ENCODE measurements around the gene ATP6V0E2.

The ATP6V0E2 gene

DNA sequence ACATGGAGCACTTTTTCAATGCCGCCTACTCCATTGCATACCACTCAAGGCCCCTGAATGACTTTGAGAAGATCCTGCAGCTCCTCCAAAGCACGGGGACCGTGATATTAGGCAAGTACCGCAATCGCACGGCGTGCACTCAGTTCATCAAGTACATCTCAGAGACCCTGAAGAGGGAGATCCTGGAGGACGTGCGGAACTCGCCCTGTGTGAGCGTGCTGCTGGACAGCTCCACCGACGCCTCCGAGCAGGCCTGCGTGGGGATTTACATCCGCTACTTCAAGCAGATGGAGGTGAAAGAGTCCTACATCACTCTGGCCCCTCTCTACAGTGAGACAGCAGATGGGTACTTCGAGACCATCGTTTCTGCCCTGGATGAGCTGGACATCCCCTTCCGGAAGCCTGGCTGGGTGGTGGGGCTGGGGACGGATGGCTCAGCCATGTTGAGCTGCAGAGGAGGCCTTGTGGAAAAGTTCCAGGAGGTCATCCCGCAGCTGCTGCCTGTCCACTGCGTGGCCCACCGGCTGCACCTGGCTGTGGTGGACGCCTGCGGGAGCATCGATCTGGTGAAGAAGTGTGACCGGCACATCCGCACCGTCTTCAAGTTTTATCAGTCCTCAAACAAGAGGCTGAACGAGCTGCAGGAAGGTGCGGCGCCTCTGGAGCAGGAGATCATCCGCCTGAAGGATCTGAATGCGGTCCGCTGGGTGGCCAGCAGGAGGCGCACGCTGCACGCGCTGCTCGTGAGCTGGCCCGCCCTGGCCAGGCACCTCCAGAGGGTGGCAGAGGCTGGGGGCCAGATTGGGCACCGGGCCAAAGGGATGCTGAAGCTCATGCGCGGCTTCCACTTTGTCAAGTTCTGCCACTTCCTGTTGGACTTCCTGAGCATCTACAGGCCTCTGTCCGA is 12.7 kb upstream of the ATP6V0E2 start:
- Histone ChIP-seq H2BK15ac (ENCODE audit: low read length) (no peak overlapping the region), H3K4ac (ENCODE audit: low read length) (no peak overlapping the region), H2BK12ac (ENCODE audit: low read length) (no peak overlapping the region), H3K4me3 (ENCODE audit: low read length in 2 of 2) (no peak overlapping the region), H2BK120ac (ENCODE audit: low read depth, low read length) (no peak overlapping the region), H3K79me1 (ENCODE audit: low read depth, low read length) (peaks cover 2% of the 10 kb centered on the region), H3K9ac (ENCODE audit: low read depth, low read length, poor library complexity) (no peak overlapping the region), H3K27ac (replicated peaks; ENCODE audit: low read length) (no peak overlapping the region), H2AK5ac (ENCODE audit: low read depth, low read length) (no peak overlapping the region), H3K14ac (ENCODE audit: low read length) (no peak overlapping the region), H3K4me2 (ENCODE audit: insufficient read depth, low read length, poor library complexity, severe bottlenecking) (no peak overlapping the region), H4K91ac (ENCODE audit: low read depth, low read length, poor library complexity) (no peak overlapping the region), H4K8ac (ENCODE audit: low read depth, low read length) (no peak overlapping the region), H2AFZ (ENCODE audit: low read length) (no peak overlapping the region), H3K4me1 (ENCODE audit: control insufficient read depth in 2 of 2, insufficient read depth in 1 of 2, low read depth in 1 of 2, low read length in 2 of 2) (no peaks in the 10 kb centered on the region), H3K36me3 (replicated peaks in 1 of 2; ENCODE audit: control insufficient read depth in 2 of 2, insufficient read depth in 2 of 2, low read length in 2 of 2) (peaks cover 5 to 61% of the 10 kb centered on the region in 2 donors), H2BK5ac (ENCODE audit: low read length) (no peak overlapping the region), H3K27me3 (ENCODE audit: control insufficient read depth in 3 of 3, insufficient read depth in 3 of 3, low read depth in 1 of 3, low read length in 3 of 3) (no peaks in the 10 kb centered on the region), H3K23ac (ENCODE audit: low read depth, low read length, poor library complexity) (peak overlapping the region; percentile 70), H3K18ac (ENCODE audit: low read length) (no peak overlapping the region), H3K9me3 (replicated peaks in 1 of 2; ENCODE audit: control insufficient read depth in 2 of 2, insufficient read depth in 1 of 2, low read depth in 1 of 2, low read length in 2 of 2) (no peaks in the 10 kb centered on the region)
- no peak for DNase-seq (ENCODE audit: low spot score)
- no CpG with 5 or more reads among the region's 45 CpGs for WGBS, 2 donors (ENCODE audit: extremely low coverage in 2 of 2, insufficient read length in 2 of 2, insufficient replicate concordance in 1 of 2)

- Histone ChIP-seq H3K23ac (ENCODE audit: low read depth, low read length, poor library complexity) (peak overlapping the region; percentile 70), H3K36me3 (replicated peaks in 1 of 2; ENCODE audit: control insufficient read depth in 2 of 2, insufficient read depth in 2 of 2, low read length in 2 of 2) (peaks cover 8 to 65% of the 10 kb centered on the region in 2 donors), H4K91ac (ENCODE audit: low read depth, low read length, poor library complexity) (no peak overlapping the region), H3K4me1 (ENCODE audit: control insufficient read depth in 2 of 2, insufficient read depth in 1 of 2, low read depth in 1 of 2, low read length in 2 of 2) (no peaks in the 10 kb centered on the region), H3K27me3 (ENCODE audit: control insufficient read depth in 3 of 3, insufficient read depth in 3 of 3, low read depth in 1 of 3, low read length in 3 of 3) (no peaks in the 10 kb centered on the region), H3K79me1 (ENCODE audit: low read depth, low read length) (peaks cover 2% of the 10 kb centered on the region), H3K27ac (replicated peaks; ENCODE audit: low read length) (no peak overlapping the region), H3K9ac (ENCODE audit: low read depth, low read length, poor library complexity) (peak overlapping the region; percentile 2), H3K14ac (ENCODE audit: low read length) (no peak overlapping the region), H2AK5ac (ENCODE audit: low read depth, low read length) (no peak overlapping the region), H3K4me2 (ENCODE audit: insufficient read depth, low read length, poor library complexity, severe bottlenecking) (no peak overlapping the region), H3K18ac (ENCODE audit: low read length) (peak overlapping the region; percentile 18), H2BK5ac (ENCODE audit: low read length) (no peak overlapping the region), H3K4ac (ENCODE audit: low read length) (no peak overlapping the region), H3K4me3 (ENCODE audit: low read length in 2 of 2) (no peak overlapping the region), H2BK120ac (ENCODE audit: low read depth, low read length) (no peak overlapping the region), H4K8ac (ENCODE audit: low read depth, low read length) (no peak overlapping the region), H2AFZ (ENCODE audit: low read length) (no peak overlapping the region), H2BK12ac (ENCODE audit: low read length) (no peak overlapping the region), H2BK15ac (ENCODE audit: low read length) (no peak overlapping the region), H3K9me3 (replicated peaks in 1 of 2; ENCODE audit: control insufficient read depth in 2 of 2, insufficient read depth in 1 of 2, low read depth in 1 of 2, low read length in 2 of 2) (no peaks in the 10 kb centered on the region)
- WGBS, 2 donors (ENCODE audit: extremely low coverage in 2 of 2, insufficient read length in 2 of 2, insufficient replicate concordance in 1 of 2): no CpG with 5 or more reads among the region's 16 CpGs
- no peak for DNase-seq (ENCODE audit: low spot score)
Measured at GRCh38 chr7:149861728-149862045, 12.1 kb upstream of the ATP6V0E2 start.

DNA sequence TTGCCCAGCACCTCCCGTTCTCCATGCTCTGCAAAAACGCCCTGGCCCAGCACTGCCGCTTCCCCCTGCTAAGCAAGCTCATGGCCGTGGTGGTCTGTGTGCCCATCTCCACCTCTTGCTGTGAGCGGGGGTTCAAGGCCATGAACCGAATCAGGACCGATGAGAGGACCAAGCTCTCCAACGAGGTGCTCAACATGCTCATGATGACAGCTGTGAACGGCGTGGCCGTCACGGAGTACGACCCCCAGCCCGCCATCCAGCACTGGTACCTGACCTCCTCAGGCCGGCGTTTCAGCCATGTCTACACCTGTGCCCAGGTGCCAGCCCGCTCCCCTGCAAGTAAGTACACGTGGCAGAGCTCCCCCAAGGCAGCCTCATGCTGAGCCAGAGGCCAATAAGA is 11.6 kb upstream of the ATP6V0E2 start:
- no CpG with 5 or more reads among the region's 18 CpGs for WGBS, 2 donors (ENCODE audit: extremely low coverage in 2 of 2, insufficient read length in 2 of 2, insufficient replicate concordance in 1 of 2)
- Histone ChIP-seq H2AK5ac (ENCODE audit: low read depth, low read length) (no peak overlapping the region), H3K36me3 (replicated peaks in 1 of 2; ENCODE audit: control insufficient read depth in 2 of 2, insufficient read depth in 2 of 2, low read length in 2 of 2) (peaks cover 8 to 67% of the 10 kb centered on the region in 2 donors), H3K27me3 (ENCODE audit: control insufficient read depth in 3 of 3, insufficient read depth in 3 of 3, low read depth in 1 of 3, low read length in 3 of 3) (no peaks in the 10 kb centered on the region), H3K14ac (ENCODE audit: low read length) (no peak overlapping the region), H3K27ac (replicated peaks; ENCODE audit: low read length) (no peak overlapping the region), H2BK15ac (ENCODE audit: low read length) (no peak overlapping the region), H3K4ac (ENCODE audit: low read length) (no peak overlapping the region), H4K8ac (ENCODE audit: low read depth, low read length) (no peak overlapping the region), H2BK12ac (ENCODE audit: low read length) (no peak overlapping the region), H3K18ac (ENCODE audit: low read length) (peak overlapping the region; percentile 13), H2AFZ (ENCODE audit: low read length) (no peak overlapping the region), H2BK120ac (ENCODE audit: low read depth, low read length) (no peak overlapping the region), H3K9ac (ENCODE audit: low read depth, low read length, poor library complexity) (no peak overlapping the region), H3K4me2 (ENCODE audit: insufficient read depth, low read length, poor library complexity, severe bottlenecking) (no peak overlapping the region), H2BK5ac (ENCODE audit: low read length) (no peak overlapping the region), H3K23ac (ENCODE audit: low read depth, low read length, poor library complexity) (peak overlapping the region; percentile 22), H3K9me3 (replicated peaks in 1 of 2; ENCODE audit: control insufficient read depth in 2 of 2, insufficient read depth in 1 of 2, low read depth in 1 of 2, low read length in 2 of 2) (no peaks in the 10 kb centered on the region), H3K4me3 (ENCODE audit: low read length in 2 of 2) (no peak overlapping the region), H3K4me1 (ENCODE audit: control insufficient read depth in 2 of 2, insufficient read depth in 1 of 2, low read depth in 1 of 2, low read length in 2 of 2) (no peaks in the 10 kb centered on the region), H4K91ac (ENCODE audit: low read depth, low read length, poor library complexity) (no peak overlapping the region), H3K79me1 (ENCODE audit: low read depth, low read length) (peaks cover 2% of the 10 kb centered on the region)
- no peak for DNase-seq (ENCODE audit: low spot score)

DNA sequence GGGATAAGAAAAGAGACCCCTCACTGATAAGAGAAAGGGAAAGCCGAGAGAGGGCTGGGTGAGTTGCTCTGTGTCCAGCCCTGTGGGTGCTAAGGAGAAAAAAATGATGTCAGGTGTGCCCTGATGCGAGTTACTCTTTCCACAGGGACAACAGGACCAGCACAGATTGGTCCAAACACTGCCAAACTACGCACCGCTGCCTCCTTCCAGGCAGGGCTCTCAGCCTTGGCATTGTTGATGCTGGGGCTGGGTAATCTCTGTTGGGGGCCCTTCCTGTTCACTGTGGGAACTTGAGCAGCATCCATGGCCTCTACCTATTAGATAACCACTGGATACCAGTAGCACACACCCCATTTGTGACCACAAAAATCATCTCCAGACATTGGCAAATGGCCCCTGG is 10.3 kb upstream of the ATP6V0E2 start:
- no CpG with 5 or more reads among the region's 4 CpGs for WGBS, 2 donors (ENCODE audit: extremely low coverage in 2 of 2, insufficient read length in 2 of 2, insufficient replicate concordance in 1 of 2)
- H3K9me3 ChIP-seq (replicated peaks in 1 of 2; ENCODE audit: control insufficient read depth in 2 of 2, insufficient read depth in 1 of 2, low read depth in 1 of 2, low read length in 2 of 2): no peaks in the 10 kb centered on the region
- no peak for DNase-seq (ENCODE audit: low spot score)

More for the DNA sequence above, 10.3 kb upstream of the ATP6V0E2 start:
- H4K91ac ChIP-seq (ENCODE audit: low read depth, low read length, poor library complexity): no peak overlapping the region
- no peak overlapping the region for H3K4me3 ChIP-seq (ENCODE audit: low read length in 2 of 2)
- H3K4me2 ChIP-seq (ENCODE audit: insufficient read depth, low read length, poor library complexity, severe bottlenecking): no peak overlapping the region
- H3K4ac ChIP-seq (ENCODE audit: low read length): no peak overlapping the region
- H2BK12ac ChIP-seq (ENCODE audit: low read length): no peak overlapping the region
- no peak overlapping the region for H3K27ac ChIP-seq (replicated peaks; ENCODE audit: low read length)
- H2BK5ac ChIP-seq (ENCODE audit: low read length): no peak overlapping the region
- no peak overlapping the region for H2AK5ac ChIP-seq (ENCODE audit: low read depth, low read length)
- no peak overlapping the region for H3K9ac ChIP-seq (ENCODE audit: low read depth, low read length, poor library complexity)
- H2BK15ac ChIP-seq (ENCODE audit: low read length): no peak overlapping the region
- no peak overlapping the region for H2BK120ac ChIP-seq (ENCODE audit: low read depth, low read length)
- no peak overlapping the region for H2AFZ ChIP-seq (ENCODE audit: low read length)
- no peak overlapping the region for H3K18ac ChIP-seq (ENCODE audit: low read length)
- no peak overlapping the region for H3K14ac ChIP-seq (ENCODE audit: low read length)
- H3K36me3 ChIP-seq (replicated peaks in 1 of 2; ENCODE audit: control insufficient read depth in 2 of 2, insufficient read depth in 2 of 2, low read length in 2 of 2): peaks cover 8 to 77% of the 10 kb centered on the region in 2 donors
- no peaks in the 10 kb centered on the region for H3K4me1 ChIP-seq (ENCODE audit: control insufficient read depth in 2 of 2, insufficient read depth in 1 of 2, low read depth in 1 of 2, low read length in 2 of 2)
- no peak overlapping the region for H4K8ac ChIP-seq (ENCODE audit: low read depth, low read length)
- H3K23ac ChIP-seq (ENCODE audit: low read depth, low read length, poor library complexity): no peak overlapping the region
- H3K79me1 ChIP-seq (ENCODE audit: low read depth, low read length): peaks cover 2% of the 10 kb centered on the region
- H3K27me3 ChIP-seq (ENCODE audit: control insufficient read depth in 3 of 3, insufficient read depth in 3 of 3, low read depth in 1 of 3, low read length in 3 of 3): no peaks in the 10 kb centered on the region
